Adipocyte (in vitro differentiated cells): Measurements from ENCODE around the gene CALHM6.
A peak's percentile ranks its signal among the peaks of the same experiment; 100 is the strongest.

ENCODE experiments used
- DNase-seq: peaks from one replicate; pipeline ENCODE4 v3.0.0-alpha.2; 2015; ENCODE audit warnings: low read depth
- H3K27me3 ChIP-seq: replicated peaks from 2 replicates; pipeline ENCODE4 v1.7.0; 2013; ENCODE audit warnings: mild to moderate bottlenecking, low read length, moderate library complexity; ENCODE audit not compliant: control insufficient read depth, insufficient read depth
- H3K36me3 ChIP-seq: 2 replicates; pipeline ENCODE4 v1.7.0; 2013; ENCODE audit warnings: low read length, mild to moderate bottlenecking, moderate library complexity; ENCODE audit not compliant: control insufficient read depth, insufficient read depth, severe bottlenecking
- H3K4me1 ChIP-seq: 2 replicates; pipeline ENCODE4 v1.7.0; 2013; ENCODE audit warnings: mild to moderate bottlenecking, low read length, moderate library complexity; ENCODE audit not compliant: control insufficient read depth, insufficient read depth
- H3K4me3 ChIP-seq: 2 replicates; pipeline ENCODE4 v1.7.0; 2013; ENCODE audit warnings: mild to moderate bottlenecking, low read length, moderate library complexity
- H3K9ac ChIP-seq: 2 replicates; pipeline ENCODE4 v1.7.0; 2013; ENCODE audit warnings: mild to moderate bottlenecking, low read length, moderate library complexity
- H3K9me3 ChIP-seq: 2 replicates; pipeline ENCODE4 v1.7.0; 2013; ENCODE audit warnings: mild to moderate bottlenecking, low read length, moderate library complexity; ENCODE audit not compliant: control insufficient read depth

The CALHM6 gene

GRCh38 chr6:116431964-116432595, 29.1 kb upstream of the CALHM6 start:
- H3K9ac ChIP-seq: no peak overlapping the region
- H3K27me3 ChIP-seq: no peaks in the 10 kb centered on the region
- H3K9me3 ChIP-seq: no peaks in the 10 kb centered on the region
- DNase-seq: no peak
- no peak overlapping the region for H3K4me3 ChIP-seq
- peaks cover 95% of the 10 kb centered on the region for H3K36me3 ChIP-seq
- H3K4me1 ChIP-seq: no peaks in the 10 kb centered on the region

GRCh38 chr6:116433206-116433712, 27.9 kb upstream of the CALHM6 start:
- Histone ChIP-seq H3K36me3 (peaks cover 85% of the 10 kb centered on the region), H3K4me1 (peaks cover 2% of the 10 kb centered on the region), H3K27me3 (no peaks in the 10 kb centered on the region), H3K9ac (no peak overlapping the region), H3K9me3 (no peaks in the 10 kb centered on the region), H3K4me3 (no peak overlapping the region)
- DNase-seq: no peak

GRCh38 chr6:116434056-116434725, 27.0 kb upstream of the CALHM6 start:
- H3K4me1 ChIP-seq: peaks cover 11% of the 10 kb centered on the region
- no peak for DNase-seq
- no peaks in the 10 kb centered on the region for H3K9me3 ChIP-seq
- H3K9ac ChIP-seq: no peak overlapping the region
- no peak overlapping the region for H3K4me3 ChIP-seq
- peaks cover 76% of the 10 kb centered on the region for H3K36me3 ChIP-seq
- no peaks in the 10 kb centered on the region for H3K27me3 ChIP-seq

- H3K4me1 ChIP-seq: peaks cover 27% of the 10 kb centered on the region
- no peaks in the 10 kb centered on the region for H3K9me3 ChIP-seq
- DNase-seq: no peak
- H3K36me3 ChIP-seq: peaks cover 56% of the 10 kb centered on the region
- no peak overlapping the region for H3K4me3 ChIP-seq
- no peaks in the 10 kb centered on the region for H3K27me3 ChIP-seq
- no peak overlapping the region for H3K9ac ChIP-seq
Measured at GRCh38 chr6:116436586-116436985, 24.6 kb upstream of the CALHM6 start.

- H3K27me3 ChIP-seq: no peaks in the 10 kb centered on the region
- DNase-seq: no peak
- H3K36me3 ChIP-seq: peaks cover 45% of the 10 kb centered on the region
- H3K9ac ChIP-seq: no peak overlapping the region
- H3K4me1 ChIP-seq: peaks cover 27% of the 10 kb centered on the region
- H3K4me3 ChIP-seq: no peak overlapping the region
- no peaks in the 10 kb centered on the region for H3K9me3 ChIP-seq
Measured at GRCh38 chr6:116437656-116438055, 23.5 kb upstream of the CALHM6 start.

- Histone ChIP-seq H3K9me3 (no peaks in the 10 kb centered on the region), H3K9ac (peak overlapping the region; percentile 53), H3K36me3 (peaks cover 34% of the 10 kb centered on the region), H3K4me3 (peak overlapping the region; percentile 29), H3K27me3 (no peaks in the 10 kb centered on the region), H3K4me1 (peaks cover 31% of the 10 kb centered on the region)
- DNase-seq: peak; percentile 62
Measured at GRCh38 chr6:116438590-116439448, 22.4 kb upstream of the CALHM6 start.

- Histone ChIP-seq H3K4me1 (peaks cover 38% of the 10 kb centered on the region), H3K9ac (peak overlapping the region; percentile 53), H3K27me3 (no peaks in the 10 kb centered on the region), H3K4me3 (no peak overlapping the region), H3K9me3 (no peaks in the 10 kb centered on the region), H3K36me3 (peaks cover 26% of the 10 kb centered on the region)
- DNase-seq: peak; percentile 69
Measured at GRCh38 chr6:116439522-116440051, 21.6 kb upstream of the CALHM6 start.

- Histone ChIP-seq H3K9me3 (no peaks in the 10 kb centered on the region), H3K4me3 (no peak overlapping the region), H3K4me1 (peaks cover 64% of the 10 kb centered on the region), H3K27me3 (no peaks in the 10 kb centered on the region), H3K9ac (no peak overlapping the region), H3K36me3 (no peaks in the 10 kb centered on the region)
- DNase-seq: no peak
Measured at GRCh38 chr6:116443105-116443504, 18.1 kb upstream of the CALHM6 start.

- Histone ChIP-seq H3K27me3 (no peaks in the 10 kb centered on the region), H3K9me3 (no peaks in the 10 kb centered on the region), H3K4me1 (peaks cover 56% of the 10 kb centered on the region), H3K4me3 (no peak overlapping the region), H3K36me3 (no peaks in the 10 kb centered on the region), H3K9ac (no peak overlapping the region)
- DNase-seq: peak; percentile 70
Measured at GRCh38 chr6:116444092-116444491, 17.1 kb upstream of the CALHM6 start.

- no peak overlapping the region for H3K4me3 ChIP-seq
- no peaks in the 10 kb centered on the region for H3K36me3 ChIP-seq
- no peak overlapping the region for H3K9ac ChIP-seq
- H3K9me3 ChIP-seq: no peaks in the 10 kb centered on the region
- H3K27me3 ChIP-seq: no peaks in the 10 kb centered on the region
- DNase-seq: no peak
- H3K4me1 ChIP-seq: peaks cover 52% of the 10 kb centered on the region
Measured at GRCh38 chr6:116444575-116444974, 16.6 kb upstream of the CALHM6 start.

GRCh38 chr6:116445102-116445501, 16.1 kb upstream of the CALHM6 start:
- Histone ChIP-seq H3K36me3 (no peaks in the 10 kb centered on the region), H3K9ac (no peak overlapping the region), H3K4me3 (no peak overlapping the region), H3K9me3 (no peaks in the 10 kb centered on the region), H3K4me1 (peaks cover 46% of the 10 kb centered on the region), H3K27me3 (no peaks in the 10 kb centered on the region)
- no peak for DNase-seq
